Amygdala (tissue), 56 donors: Measurements from ENCODE around the gene CRABP2.

Source experiments
- DNase-seq, 56 donors: peaks; one replicate each; lab custom pipeline; 2025; lab: John Stamatoyannopoulos, UW

The CRABP2 gene

DNA sequence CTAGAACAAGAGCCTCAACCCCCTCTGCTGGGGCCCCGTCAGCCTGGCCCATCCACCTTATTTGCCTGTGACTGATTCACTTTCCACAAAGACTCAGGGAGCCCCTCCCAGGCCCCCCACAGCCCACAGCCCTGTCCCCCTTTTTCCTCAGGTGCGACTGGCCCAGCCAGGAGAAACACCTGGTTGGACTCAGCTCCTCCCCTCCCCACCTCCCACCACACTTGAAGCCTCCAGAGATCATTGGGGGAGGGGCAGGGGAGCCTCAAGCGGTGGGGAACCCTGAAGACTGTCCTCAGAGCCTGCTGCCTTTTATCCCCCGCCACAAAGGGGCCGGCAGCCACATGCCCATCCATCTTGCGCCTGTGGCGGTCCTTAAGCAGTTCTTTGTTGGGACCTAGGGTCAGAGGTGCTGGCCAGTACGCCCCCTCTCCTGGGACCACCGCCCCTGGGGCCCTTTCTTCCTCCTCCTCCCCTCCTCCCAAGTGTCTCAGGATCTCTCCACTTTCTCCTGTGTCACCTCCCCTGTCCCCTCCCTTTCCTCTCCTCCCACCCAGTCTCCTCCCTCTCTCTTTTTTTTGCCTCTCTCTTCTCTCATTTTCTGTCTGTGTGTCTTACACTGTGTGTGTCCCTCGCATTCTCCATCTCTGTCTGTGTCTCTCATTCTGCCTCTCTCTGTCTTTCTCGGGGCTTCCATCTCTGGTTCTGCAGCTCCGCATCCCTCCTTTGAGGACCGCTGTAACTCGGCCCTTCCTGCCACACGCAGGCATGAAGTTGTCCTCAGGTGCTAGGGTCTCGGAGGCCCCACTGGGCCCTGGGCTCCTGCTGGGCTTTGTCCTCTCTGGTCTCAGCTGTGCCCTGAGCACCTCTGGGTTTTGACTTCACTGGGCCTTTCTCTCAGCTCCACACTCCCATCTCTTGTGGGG is 12.2 kb downstream of the CRABP2 start:
- DNase-seq: no peak

DNA sequence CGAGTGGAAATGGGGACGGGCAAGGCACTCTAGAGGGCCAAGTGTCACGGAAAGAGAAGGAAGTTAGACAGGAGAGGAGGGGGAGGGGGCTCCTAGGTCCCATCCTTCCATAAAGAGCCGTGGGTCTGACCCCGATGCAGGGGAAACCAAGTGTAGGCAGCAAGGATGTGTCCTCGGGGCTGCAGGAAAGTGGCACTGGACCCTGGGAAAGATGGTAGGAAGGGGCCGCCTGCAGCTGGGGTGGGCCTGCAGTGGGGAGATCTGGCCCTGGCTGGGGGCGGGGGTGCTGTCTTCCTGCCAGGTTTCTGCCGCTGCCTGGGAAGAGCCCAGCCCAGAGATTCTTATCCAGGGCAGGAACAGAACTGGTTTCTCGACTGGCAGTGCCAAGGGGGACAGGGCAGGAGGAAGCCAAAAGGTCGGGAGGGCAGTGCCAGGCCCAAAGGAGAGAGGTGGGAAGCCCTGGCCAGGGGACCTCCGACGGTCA is 12.9 kb downstream of the CRABP2 start:
- no peak for DNase-seq

DNA sequence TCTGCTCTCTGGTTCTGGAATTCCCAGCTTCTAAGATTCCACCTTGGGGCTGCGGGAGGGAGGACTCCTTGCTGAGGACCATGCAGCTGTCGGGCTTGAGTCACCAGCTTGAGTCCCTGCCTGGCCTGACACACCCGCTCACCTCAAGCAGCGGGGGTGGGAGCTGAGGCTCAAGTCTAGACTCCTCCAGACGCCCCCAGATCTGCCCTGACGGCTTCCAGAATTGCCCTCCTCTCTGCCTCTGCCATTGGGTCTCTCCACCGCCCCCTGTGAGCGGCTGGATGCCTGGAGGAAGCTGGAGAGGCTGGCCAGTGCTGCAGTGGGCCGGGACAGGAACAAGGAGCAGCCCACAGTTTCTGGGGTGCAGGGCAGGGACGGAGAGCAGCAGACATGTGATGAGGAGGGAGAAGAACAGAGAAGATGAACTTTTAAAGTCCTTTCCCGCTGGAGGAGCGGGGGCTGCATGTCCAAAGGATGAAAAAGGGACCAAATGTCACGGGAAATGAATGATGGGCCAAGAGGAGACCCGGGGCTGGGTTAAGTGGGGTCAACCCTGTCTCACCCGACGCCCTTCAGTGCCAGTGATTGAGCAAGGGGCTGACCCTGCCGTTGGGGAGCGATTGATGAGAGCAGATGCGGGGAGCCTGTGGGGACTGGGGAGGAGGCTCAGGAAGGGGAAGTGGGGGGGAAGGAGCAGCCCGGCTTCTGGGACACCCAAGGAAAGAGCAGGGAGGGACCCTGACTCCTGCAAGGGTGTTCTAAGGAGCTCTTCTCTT is 13.5 kb downstream of the CRABP2 start:
- DNase-seq: no peak

DNA sequence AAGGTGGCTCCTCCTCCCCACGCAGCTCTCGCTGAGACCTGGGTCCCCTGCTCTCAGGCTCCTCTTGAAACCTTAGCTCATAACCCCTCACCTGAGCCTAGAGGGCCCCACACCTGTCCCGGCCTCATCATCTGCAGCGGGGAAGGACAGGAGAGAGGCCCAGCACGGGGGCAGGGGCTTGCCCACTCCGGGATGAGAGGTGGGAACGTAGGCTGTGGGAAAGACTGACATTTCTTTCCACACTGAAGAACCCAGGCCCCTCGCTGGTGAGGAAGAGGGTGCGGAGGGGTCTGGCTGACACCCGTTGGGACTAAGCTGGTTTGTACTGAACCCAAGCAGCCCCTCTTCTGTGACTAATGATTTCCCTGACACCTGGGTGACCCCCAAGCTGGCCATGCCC is 14.2 kb downstream of the CRABP2 start:
- no peak for DNase-seq

DNA sequence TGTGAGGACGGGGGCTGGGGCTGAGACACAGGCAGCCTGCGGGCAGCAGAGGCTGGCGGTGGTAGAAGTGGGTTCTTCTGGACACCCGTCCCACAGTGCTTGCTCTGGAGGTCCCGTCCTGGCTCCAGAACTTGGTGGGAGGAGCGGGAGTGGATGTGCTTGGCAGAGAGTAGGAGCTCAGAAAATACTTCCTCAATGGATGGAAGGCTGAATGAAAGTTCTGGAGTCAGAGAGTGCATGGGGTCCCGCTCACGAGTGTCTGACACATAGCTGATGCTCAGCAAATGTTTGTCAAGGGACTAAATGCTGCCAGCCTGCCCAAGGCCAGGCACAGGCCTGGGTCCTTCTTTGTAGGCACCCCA is 14.7 kb downstream of the CRABP2 start:
- DNase-seq: no peak

DNA sequence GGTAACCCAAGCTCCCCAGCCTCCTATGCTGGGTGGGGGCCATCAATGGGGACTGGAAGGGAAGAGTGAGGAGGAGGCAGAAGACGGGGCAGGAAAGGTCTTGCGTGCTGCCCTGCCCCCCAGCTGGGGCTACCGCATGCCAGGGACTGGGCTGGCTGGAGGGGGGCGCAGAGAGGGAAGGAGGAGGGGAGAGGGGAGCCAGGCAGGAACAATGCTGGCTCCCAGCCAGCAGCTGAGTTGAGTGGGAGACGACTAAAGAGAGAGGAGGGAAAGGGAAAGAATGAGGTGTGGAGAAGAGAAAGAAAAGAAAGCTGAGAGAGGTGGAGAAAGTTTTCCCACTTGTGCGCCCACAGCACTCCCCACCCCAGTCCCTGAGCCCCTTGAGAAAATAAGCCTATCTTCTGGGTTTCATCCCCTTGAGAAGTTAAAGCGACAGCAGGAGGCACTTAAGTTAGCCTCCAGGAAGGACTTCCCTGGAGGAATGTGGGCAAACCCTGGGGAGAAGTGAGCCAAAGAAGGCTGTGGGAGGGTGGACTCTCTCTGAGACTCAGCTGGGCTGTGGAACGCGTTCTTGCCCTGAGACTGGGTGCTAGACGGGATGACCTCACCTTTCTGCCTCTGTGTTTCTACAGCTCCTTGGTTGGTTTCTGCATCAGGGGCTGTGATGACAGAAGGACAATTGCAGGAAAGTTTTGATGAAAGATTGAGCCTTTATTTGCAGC is 15.3 kb downstream of the CRABP2 start:
- no peak for DNase-seq

DNA sequence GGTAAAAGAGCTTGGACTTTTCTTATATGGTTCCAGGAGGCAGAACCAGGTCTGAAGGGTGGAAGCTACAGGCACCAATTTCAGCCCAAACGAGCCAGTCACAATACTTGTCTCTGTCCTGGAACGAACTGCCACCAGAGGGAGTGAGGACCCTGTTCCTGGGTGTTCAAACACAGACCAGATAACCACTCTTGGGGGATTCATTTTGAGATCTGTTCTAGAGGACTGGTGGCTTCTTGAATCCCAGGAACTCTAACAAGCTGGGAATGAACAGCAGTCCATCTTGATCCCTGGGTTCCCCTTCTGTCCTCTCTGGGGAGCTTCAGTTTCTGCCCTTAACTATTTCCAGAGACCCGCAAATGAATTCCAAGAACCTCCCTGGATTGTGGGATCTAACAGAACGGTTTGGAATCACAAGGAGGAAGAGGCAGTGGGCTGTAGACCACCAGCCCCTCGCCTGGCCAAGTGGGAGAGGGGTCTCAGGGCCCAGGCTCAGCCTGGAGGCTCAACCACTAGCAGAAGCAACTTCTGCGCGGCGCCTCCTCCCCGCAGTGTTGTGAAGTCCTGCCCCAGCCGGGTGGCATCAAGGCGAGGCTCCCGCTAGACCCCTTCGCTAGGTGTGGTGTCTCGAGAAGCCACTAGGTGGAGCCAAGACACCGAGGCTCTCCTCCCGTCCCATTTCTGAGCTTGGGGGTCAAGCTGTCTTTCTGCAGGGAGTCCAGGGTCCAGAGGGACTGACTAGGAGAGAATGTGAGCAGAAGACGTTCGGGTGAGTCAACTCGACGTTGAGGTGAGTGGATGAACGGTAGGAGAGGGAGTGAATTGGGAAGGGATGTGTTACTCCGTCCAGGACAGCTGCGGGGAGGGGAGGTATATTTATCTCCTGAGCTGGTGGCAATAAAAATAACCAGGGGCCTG is 16.1 kb downstream of the CRABP2 start:
- peak in 47 of 56 donors; percentile 12 to 75 (median 40) for DNase-seq

DNA sequence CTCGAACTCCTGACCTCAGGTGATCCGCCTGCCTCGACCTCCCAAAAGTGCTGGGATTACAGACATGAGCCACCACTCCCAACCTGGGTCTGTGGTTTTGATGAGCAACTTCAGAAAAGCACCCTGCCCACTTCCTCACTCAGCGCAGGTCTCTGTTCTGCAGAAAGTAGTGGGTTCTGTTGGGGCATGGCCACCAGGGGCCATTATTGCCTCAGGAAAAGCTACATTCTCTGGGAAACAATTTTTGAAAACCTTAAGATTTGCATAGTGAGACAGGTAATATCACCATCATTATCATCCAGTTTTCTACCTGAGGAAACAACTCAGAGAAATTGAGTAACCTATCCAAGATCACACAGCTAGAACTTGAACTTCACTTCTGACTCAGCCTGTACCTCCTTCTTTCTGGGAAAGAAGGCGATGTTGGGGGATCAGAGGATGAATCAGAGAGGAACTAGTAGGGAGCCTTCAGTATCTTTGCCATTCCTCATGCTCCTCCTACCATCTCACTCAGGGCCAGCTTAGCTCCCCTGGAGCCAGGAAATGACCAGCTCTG is 21.1 kb downstream of the CRABP2 start:
- no peak for DNase-seq

DNA sequence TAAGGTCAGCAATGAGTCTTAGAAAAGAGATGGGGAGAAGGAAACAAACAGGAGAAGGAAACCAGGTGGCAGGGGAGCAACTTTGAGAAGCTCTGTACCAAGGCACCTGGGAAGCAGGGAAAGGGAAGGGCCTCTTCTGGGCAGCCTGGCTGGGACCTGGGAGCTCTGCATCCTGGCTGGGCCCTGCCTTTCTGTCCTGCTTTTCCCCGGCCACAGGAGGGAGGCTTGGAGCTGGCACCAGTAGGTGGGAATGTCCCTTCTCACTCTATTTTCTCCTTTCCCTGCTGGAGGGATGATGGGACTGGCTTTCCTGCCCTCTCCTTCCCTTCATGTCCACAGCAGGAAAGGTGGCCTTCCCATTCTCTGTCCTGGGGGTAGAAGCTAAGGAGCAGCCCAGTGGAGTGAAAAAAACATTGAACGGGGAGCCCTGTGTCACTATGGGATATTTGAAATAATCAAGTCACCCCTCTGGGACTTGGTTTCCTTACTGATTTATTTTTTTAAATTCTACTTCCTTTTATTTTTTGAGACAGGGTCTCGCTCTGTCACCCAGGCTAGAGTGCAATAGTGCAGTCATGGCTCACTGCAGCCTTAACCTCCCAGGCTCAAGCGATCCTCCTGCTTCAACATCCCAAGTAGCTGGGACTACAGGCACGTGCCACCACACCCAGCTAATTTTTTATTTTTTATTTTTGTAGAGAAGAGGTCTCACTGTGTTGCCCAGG is 23.1 kb downstream of the CRABP2 start:
- no peak for DNase-seq

DNA sequence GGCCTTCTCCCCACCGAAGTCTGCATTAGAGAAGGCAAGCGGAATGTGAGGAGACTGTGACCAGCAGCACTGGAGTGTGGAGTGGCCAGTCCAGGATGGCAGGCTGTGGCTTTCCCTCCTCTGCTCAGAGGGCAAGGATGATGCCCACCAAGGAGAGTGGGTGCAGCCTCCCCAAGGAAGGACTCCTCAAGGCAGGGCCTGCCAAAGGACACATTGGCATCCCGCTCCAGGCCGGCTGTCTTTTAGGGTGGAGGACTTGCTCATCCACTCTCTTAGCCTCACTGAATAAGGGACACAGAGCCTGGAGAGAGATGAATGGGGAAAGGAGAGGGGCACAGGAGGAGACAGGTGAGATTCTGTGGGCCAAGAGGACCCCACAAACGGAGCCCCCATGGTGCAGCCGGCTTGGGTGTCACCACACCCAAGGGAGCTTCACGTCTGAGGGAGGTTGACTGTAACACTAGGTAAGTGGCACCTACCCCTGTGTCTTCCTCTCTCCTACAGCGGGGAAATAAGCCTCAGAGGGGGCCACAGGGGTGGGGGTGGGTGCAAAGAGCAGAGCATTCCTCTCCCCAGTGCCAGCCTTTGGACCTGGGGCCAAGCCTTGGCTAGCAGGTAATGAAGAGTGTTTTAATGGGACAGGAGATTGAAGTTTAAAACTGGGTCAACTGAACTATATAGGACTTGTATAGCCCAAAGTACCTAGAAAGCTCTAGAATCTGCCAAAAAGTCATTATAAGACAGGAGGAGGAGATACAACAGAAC is 24.0 kb downstream of the CRABP2 start:
- no peak for DNase-seq

DNA sequence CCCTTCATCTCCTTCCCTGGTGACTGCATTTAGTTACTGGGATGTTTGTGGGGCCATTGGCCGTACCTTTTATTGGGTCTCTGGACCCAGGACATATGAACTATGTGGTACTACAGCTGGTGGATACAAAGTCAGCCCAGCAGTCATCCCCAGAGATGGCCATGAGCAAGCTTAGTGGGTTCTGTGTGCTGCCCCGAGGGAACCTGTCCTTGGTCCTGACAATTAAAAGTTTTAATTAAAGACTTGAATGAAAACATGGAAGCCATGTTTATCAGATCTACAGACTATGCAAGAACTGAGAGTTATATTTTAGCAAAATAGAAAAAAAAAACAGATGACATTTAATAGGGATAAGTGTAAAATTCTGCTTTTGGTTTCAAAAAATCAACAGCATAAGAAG is 25.3 kb downstream of the CRABP2 start:
- DNase-seq: no peak

DNA sequence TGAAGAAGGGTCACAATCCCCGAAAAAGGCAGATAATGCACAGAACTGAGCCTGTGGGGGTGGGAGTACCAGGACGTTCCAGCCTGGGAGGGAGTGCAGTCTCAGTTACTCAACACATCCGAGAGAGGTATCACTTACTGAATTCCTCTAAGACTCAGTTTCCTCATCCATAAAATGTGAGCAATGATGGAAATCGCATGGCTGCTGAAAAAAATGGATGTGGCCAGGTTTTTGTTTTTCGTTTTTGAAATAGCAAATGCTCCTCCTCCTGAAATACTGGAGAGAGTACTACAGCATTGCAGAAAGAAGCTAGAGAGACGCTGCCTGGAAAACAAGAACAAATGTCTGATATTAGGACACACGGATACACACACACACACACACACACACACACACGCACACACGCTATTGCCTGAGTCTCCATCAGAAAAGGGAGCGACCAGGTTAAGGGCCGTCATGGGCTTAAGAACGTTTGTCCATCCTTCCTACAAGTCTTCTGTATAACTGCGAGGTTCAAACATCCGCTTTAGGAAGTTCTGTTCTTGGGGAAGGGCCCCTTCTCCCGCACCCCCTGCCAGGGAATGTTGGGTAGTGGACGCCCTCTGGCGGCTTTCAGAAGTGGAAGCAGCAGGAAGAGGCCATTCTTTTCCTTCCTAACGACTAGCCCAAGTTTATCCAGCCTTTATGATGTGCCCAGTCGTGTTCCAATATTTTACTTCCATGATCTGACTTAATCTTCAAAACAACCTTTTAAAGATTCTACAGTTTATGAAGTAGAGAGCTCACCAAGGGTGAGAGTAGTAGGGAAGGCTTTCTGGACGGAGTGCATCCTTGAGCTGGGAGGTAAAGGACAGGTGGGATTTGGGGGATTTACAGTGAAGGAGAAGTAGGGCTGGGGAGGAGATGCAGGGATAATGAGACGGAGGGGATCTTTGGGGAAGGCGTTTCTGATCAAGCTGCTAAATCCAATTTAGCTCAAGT is 27.5 kb downstream of the CRABP2 start:
- peak in 44 of 56 donors; percentile 15 to 80 (median 53) for DNase-seq

DNA sequence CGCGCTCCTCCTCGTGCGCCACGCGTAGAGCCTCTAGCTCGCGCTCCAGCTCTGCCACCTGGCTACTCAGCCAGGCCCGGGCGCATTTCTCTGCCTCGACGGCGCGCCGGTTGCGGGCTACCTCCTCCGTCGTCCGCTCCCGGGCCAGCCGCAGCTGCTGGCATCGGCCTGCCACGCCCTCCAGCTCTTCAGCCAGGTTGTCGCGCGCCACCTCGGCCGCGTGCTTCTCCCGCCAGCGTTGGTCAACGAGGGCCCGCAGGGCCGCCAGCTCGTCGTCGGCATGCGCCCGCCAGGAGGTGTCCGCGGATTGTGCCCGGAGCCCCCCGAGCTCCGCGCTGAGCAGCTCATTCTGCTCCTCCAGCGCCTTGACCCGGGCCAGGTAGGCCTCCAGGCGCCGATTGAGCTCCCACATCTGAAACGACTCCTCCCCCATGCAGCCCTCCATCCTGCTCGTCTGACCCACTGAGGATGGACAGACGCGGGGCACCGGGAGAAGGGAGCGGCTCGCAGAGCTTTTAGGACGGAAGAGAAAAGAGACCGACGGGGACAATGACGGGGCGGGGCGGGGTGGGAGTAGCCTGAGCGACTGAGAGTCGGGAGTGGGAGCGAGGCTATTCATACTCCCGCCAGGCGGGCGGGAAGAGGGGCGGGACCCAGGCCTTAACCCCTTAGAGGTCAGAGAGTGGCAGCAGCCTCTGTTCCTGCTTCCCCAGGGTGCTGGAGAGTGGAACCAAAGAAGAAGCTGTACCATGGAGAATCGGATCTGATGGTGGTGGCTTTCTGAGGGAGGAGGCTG is 28.4 kb downstream of the CRABP2 start, which contains the start of gene NES:
NES (minus strand) TSS at position 588 of the 796 bp plus-strand sequence; CDS start at position 445, 143 bp downstream.
- DNase-seq: peak in 32 of 56 donors; percentile 20 to 72 (median 52)

DNA sequence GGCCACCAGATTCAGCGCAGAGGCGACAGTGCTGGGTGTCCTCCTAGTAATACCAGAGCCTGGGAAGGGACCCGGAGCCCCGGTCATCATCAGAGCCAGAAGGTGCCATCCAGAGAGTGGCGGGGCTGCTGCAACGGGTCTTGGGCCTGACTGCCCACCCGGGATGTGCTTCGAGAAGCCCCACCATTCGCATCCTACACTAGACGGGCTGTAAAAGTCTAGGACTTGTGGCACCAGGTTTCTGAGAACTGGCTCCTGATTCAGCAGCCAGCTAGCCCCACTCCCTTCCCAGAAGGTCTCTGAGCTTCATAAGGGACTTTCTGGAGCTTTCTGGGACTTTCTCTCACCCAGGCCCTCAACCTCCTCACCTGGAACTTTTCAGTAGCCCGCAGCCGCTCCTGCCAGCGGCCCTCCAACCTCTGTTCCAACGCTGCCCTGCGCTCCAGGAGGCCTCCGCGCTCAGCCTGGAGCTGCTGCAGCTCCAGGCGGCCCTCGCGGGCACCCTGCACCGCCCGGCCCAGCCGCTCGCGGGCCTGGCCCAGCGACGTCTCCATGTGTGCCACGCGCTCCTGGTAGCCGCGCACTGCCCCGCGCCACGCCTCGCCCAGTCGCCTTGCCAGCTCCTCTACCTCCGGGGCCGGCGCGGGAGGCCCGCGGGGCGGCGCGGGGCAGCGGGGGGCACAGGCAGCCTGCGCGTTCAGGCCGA is 29.1 kb downstream of the CRABP2 start:
- peak in 2 of 56 donors; percentile 30 to 31 for DNase-seq
